Anterior cingulate cortex (tissue), 58 donors: ENCODE measurements around the gene MEF2D.

ENCODE experiments used
- DNase-seq, 58 donors: peaks; one replicate each; lab custom pipeline; 2025; lab: John Stamatoyannopoulos, UW

MEF2D gene

DNA sequence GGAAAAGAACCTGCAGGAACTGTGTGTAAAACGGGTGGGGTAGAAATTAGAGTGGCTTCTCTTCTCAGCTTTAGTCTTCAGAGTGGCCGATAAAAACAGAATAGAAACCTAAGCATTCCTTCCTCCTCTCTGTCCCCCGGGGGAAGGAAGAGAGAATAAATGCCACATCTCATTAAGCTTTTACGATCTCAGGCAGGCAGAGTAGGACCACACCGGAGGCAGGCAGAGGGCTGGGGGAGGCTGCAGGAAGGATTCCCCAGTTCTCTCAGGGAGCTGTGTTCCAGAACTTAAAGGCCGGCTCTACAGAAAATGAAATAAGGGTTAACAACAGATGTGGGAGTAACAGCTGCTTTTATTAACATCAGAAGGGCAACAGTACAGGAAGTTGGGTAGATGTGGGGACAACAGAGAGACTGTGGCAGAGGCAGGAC lies 24.5 kb upstream of the MEF2D start:
- no peak for DNase-seq

DNA sequence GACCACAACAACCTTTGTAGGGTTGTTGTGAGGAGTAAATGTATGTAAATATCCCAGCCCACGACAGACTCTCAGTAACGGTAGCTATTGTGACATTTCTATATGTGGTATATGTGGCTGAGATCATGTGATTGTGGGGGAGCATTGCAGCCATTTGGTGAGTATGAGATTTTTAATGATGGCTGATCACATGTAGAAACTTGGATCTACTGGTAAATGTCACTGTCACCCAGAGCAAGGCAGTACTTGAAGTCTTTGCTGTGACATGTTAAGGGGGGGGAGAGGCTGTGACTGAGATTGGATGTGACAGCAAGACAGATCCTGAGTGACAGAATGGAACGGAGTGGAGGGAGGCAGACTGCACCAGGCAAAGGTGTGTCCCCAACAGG lies 23.9 kb upstream of the MEF2D start:
- no peak for DNase-seq

DNA sequence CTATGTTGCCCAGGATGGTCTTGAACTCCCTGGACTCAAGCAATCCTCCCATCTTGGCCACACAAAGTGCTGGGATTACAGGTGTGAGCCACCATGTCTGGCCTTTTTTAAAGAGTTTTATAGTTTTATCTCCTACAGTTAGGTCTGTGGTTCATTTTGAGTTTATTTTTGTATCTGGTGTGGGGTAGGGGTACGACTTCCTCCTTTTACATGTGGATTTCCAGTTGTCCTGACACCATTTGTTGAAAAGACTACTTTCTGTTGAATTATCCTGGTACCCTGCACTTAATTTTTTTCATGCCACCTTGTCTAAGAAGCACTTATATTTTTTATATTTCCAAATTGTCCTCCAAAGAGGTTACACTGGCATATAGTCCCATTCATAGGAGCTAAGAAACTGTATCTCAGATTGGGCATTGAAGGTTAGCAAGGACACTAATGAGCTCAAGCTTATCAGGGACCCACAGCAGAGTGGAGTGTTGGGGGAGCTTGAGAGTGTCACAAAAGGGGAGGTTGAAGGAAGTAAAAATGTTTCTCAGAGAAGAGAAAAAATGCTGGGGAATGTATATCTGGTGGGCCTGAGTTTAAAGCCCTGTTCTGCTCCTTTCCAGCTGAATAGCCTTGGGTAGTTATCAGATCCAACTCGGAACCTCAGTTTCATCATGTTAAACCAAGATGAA lies 23.4 kb upstream of the MEF2D start:
- DNase-seq: no peak

DNA sequence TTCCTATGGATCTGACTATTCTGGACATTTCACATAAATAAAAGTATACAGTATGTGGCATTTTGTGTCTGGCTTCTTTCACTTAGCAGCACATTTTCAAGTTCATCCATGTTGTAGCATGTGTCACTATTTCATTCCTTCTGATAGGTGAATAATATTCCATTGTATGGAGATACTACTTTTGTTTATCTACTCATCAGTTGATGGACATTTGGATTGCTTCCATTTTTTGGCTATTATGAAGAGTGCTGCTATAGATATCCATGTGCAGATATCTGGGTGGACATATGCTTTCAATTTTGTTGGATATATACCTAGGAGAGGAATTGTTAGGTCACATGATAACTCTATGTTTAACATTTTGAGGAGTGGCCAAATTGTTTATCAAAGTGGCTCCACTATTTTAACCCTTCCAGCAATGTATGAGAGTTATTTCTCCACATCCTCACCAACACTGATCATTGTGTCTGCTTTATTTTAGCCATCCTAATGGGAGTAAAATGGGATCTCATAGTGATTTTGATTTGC lies 21.9 kb upstream of the MEF2D start:
- DNase-seq: no peak

DNA sequence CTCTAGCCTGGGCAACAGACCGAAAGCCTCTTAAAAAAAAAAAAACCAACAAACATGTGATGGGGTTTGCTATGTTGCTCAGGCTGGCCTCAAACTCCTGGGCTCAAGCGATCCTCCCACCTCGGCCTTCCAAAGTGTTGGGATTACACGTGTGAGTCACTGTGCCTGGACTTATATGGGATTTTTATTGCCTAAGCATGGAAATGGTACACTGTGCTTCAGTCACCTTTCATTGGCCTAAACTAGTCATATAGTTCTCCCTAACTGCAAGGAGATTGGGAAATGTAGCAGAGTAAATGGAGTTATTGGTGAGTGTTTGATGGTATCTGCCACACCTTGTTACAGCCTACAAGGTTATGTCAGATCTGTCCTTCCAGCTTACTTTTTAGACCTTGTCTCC lies 17.2 kb upstream of the MEF2D start:
- DNase-seq: no peak

DNA sequence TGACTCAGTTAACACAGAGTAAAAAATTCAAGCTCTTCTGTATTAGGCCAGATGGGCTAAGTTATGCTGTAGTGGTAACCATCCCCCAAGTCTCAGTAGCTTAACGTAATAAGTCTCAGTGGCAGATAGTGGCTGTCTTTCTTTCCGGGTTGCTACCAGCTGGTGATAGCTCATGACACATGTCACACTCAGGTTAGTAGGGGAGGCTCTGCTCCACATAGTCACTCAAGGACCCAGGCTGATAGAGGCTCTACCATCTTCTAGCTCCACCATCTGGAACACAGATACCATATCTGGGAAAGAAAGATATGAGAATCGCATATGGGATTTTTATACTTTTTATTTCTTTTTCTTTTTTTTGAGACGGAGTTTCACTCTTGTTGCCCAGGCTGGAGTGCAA lies 16.2 kb upstream of the MEF2D start:
- DNase-seq: no peak

DNA sequence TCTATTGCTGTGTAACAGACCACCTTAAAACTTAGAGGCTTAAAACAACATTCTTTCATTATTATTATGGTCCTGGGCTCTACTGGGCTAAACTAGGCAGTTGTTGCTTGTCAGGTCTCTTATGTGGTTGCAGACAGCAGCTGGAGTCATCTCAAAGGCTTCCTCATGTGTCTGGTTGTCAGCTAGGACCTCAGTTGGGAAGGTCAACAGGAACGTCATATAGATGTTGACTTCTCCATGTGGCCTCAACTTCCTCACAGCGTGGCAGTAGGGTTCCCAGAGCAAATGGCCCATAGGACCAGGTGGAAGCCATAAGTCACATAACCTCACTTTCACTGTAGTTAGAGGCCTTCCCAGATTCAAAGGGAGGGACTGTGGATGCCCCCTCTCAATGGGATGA lies 15.4 kb upstream of the MEF2D start:
- no peak for DNase-seq

DNA sequence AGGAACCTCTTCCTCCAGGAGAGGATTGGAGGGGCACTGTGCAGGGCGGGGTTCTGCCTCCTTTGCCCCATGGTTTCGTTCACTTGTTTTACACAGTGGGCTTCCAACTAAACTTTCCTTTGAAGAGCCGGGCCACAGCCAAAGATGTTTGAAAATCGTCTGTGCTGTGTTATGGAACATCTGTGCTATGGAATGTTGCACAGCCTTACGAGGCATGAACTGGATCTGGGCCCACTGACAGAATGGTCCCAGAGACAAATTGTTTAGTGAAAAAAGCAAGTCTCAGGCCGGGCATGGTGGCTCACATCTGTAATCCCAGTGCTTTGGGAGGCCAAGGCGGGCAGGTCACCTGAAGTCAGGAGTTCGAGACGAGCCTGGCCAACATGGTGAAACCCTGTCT lies 12.6 kb upstream of the MEF2D start:
- DNase-seq: no peak

DNA sequence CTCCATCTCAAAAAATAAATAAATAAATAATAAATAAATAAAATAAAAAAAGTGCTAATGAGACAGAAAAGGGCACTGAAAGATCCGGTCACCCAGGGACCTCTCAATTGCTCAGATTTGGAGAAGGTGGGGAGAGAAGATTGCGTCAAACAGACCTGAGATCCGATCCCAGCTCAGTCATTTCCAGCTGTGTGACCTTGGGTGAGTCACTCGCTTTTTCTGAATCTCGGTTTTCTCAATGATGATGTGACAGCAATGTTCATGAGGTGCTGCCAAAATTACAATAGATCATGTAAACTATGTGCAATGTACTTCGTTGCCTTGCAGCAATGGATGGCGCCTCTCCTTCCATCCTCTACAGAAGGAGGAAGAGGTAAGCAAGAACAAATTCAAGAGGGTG lies 11.1 kb upstream of the MEF2D start:
- DNase-seq: no peak

DNA sequence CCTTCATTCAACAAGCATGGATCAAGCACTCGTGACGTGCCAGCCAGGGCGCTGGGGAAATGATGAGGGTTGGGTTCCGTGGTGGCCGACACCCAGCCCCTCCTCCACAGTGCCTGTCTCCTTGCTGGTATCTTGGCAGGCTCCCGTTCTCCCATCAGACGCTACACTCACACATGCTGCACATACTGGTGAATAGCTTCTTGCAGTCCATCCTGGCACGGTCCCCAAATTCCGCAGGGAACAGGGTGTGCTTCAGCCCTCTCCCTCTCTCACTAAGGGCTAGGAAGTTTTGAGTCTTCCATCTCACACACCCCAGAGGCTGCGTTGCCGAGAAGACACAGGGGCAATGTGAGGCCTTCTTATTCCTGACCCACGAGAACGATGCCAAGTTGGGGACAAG lies 10.1 kb upstream of the MEF2D start:
- DNase-seq: peak in 54 of 58 donors; percentile 23 to 94 (median 70)

DNA sequence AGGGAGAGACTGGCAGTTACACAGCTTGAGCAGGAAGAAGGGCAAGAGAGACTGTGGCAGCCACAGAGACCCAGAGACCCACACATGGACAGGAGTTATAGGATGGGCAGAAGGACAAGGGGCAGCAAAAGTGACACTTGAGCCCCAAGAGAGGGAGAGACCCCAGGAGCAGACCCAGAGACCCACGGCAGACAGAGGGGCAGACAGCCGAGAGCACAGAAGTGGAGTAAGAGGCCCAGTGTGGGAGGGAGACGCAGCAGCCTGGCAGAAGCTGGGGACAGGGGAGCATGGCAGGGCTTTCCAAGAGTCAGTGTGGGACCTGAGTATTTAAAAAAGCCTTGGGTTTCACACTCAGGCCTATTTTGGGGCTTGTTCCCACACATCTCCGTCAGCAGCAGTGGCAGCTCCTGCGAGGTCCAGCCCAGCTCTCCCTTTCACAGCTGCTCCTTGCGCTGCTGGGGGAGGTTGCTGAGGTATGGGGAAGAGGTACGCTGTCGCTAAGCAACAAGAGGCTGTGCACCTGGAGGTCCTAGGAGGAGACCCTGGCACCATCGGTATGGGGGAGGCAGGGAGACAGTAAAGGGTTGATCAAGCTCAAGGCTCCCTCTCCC lies 9.0 kb upstream of the MEF2D start:
- peak in 14 of 58 donors; percentile 25 to 75 (median 38) for DNase-seq

DNA sequence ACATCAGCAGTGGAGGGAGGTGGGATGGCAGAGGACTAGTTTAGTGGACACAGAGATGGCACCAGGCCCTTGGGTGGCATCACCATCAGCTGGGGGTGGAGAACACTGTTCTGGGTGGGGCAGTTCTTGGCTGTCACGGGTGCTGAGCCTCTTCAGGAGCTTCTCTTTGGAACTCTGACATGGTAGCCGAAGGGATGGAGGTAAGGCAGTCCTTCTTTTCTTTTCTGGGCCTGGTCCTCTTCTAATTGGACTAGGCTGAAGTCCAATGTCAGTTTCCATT lies 8.3 kb upstream of the MEF2D start:
- DNase-seq: no peak

DNA sequence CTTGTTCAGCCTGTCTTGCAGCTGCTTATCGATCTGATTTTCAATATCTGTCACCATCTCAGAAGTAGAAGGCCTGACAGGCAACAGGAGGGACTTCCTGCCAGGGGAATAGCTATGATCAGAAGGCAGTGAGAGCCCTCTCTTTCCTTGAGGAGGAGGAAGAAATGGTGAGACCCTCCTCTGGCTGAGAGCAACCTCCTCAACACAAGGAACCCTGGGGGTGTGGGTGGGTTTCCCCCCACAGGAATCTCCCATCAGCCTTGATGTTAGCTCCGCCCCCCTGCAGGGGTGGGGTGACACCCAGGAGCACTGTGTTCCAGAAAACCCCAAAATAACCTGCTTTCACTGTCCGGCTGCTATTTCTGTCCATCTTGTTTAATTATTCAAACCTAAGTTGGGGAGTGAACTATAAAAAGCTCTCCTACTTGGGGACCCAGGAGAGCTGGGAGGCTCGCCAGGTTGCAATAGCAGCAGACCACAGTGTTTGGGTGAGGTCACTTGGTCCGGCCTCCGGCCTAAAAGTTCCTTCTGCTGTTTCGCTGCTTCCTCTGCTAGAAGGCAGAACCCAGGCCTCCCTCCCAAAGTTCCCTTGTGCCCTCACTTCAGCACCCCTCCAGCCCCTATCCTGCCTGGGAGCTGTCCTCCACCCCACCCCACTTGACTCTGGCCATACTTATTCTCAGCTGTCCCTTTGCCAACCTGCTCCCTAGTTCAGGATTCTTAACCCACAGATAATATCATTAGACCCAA lies 7.8 kb upstream of the MEF2D start:
- peak in 26 of 58 donors; percentile 12 to 70 (median 30) for DNase-seq

DNA sequence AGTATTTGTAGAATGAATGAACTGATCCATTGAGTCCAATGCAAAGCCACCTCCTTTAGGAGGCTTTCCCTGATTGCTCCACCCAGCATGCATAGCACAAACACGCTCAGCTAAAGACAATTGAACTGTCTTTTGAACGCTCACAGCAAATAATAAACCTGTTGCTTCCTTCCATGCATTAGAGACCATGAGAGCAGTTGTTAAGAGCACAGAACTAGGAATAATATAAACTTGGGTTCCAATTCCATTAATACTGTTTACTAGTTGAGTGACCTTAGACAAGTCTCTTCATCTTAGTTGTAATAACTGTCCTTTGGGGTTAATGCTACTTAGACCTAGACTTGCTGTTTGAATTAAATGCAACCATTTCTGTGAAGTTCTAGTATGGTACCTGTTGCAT lies 5.9 kb upstream of the MEF2D start:
- DNase-seq: no peak

DNA sequence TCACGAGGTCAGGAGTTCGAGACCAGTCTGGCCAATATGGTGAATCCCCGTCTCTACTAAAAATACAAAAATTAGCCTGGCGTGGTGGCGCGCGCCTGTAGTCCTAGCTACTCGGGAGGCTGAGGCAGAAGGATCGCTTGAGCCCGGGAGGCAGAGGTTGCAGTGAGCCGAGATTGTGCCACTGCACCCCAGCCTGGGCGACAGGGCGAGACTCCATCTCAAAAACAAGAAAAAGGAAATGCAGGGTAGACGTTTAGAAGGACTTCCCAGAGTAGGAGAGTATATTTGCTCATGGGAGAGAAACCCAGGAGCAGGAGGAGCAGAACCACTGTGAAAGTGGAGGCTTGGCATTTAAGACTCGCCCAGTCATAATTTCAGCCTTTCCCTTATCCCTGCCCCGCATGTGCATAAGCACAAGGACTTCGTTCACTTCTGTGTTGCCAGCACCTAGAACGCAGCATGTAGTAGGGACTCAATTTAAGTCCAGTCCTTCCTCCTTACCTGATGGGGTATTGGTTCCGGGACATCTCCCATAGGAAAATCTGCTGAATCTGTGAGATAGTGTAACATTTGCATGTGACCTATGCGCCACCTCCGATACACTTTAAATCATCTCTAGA lies 5.2 kb upstream of the MEF2D start:
- DNase-seq: no peak

DNA sequence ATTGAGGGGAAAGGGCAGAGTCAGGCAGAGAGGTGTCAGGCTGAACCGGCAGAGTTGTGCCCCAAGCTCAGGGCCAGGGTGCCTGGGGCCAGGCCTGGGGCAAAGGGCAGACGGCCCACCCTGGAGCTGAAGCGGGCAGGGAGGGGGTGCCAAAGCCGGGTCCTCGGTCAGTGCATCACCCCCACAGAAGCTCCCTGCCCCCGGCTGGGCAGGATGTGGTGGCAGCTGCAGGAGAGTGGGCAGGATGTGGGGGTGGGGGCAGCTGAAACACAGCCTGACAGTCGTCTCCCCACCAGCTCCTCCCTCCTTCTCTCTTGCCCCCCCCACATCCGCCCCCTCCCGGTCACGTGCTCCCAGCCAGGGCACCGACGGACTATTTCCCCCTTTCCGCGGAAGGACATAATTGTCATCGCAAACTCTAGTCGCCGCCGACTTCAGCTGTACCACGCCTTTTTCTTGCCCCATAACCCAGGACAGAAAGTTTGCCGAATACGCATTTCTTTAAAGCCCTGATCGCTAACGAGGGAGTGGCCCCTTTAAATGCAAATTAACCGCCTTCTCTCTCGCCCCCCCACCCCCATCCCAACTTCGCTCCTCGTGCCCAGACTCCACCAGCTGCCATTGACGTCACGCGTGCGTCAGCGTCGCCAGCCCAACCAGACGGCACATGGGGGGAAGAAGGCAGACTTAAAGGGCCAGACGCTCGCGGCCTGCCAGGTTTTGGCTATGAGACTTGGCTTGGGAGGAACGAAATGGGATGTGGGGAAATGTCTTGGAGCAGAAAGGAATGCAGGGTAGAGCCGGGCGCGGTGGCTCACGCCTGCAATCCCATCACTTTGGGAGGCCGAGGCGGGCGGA lies 4.5 kb upstream of the MEF2D start:
- peak; percentile 79 to 98 (median 96) for DNase-seq

DNA sequence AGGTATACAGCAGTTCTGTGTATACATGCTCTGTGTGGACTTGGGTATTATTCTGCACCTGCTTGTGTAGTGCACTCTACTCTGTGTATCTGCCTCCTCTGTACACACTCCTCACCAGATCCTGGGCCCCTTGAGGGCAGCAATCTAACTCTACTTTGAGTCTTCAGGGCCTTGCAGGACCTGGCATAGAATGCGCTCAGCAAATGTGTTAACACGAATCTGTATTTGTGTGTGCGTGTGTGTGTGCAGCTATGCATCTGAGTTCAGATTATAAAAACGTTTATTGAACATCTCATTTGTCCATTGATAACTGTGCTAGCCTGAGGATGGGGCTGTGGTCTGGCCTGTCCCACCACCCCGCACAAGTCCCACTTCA lies 3.9 kb upstream of the MEF2D start:
- no peak for DNase-seq

DNA sequence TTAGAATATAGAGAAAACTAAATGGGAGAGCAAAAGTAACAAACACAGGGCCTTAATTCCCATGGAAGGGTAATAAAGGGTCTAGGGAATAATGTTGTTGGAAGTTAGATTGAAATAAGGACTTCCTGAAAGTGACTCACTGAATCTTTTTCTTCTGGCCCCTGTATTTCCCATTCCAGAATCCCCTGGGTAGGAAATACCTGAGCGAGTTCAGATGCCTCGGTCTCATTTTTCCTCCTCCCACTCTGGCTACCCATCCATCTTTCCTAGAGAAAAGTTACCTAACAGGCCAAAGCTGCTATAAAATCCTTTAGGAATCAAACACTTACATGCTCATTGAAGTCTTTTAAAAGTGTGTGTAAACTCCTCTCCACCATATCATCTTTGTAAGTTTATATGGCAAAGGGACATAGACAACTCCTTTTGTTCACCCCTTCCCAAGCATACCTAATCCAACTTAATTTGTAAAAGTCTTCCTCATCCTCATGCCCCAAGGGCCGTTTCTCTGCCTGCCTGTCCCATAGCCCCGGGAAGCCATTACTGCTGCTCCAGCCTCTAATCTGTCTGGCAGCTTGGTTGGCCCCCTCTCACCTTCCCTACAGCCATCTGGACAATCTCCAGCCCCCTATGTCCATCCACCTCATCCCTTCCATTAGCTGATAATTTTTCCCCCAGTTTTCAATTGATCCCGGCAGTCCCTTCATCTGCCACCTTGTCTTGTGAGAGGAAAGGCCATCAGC lies 3.3 kb upstream of the MEF2D start:
- no peak for DNase-seq

DNA sequence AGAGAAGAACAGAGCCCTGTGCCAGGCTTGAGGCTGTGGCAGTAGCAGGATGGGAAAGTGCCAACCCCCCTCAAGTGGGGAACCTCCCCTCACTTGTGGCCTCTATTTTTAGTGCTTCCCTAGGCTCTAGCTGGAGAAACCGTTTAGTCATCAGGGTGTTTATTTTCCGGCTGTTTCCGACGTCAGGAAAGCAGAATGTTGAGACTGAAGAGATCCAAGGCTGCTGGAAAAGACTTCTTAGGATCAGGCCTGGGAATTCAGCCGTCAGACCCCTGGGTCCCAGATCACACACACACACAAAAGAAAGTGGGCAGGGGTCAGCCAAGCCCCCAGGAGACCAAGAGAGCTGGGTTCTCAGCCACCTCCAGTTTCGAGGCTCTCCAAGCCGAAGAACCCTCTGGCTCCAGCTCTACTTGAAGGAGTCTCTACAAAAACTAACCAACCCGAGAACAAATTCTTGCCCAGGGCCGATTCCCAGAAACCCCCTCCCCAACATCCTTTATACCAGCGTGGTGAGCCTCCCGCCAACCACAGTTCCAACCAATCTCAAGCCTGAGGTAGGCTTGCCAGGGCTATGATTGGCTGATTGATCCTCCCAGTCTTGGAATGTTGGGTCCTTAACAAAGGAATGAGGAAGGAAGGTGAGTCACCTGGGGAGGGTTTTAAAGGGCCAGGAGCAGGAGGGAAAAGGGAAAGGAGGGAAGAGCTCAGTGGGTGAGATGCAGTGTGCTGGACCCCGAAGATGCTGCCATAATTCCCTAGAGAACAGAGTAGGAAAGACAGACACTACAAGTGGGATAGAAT lies 2.5 kb upstream of the MEF2D start:
- DNase-seq: peak in 49 of 58 donors; percentile 25 to 82 (median 62)
